DOHH2 (cell line): ENCODE data around the gene RSAD2.
A peak's percentile ranks its signal among the peaks of the same experiment; 100 is the strongest.

ENCODE experiments used
- CTCF ChIP-seq: fragments of 200-600 bp; sonication (generic); IDR thresholded peaks from one replicate; pipeline ENCODE4 v1.5.1; 2014; ENCODE audit warnings: antibody characterized with exemption, mild to moderate bottlenecking, low read depth, low read length; ENCODE audit not compliant: poor library complexity, severe bottlenecking
- EZH2phosphoT487 ChIP-seq: fragments of 200-600 bp; sonication (generic); IDR thresholded peaks from 2 replicates; pipeline ENCODE4 v1.6.1; 2017; ENCODE audit warnings: borderline replicate concordance, mild to moderate bottlenecking, antibody characterized with exemption, low read length, moderate library complexity, mixed read lengths

- TF ChIP-seq CTCF (peak; percentile 36), EZH2phosphoT487 (no peak)
Measured at GRCh38 chr2:6917071-6917760, 39.6 kb downstream of the RSAD2 start, which contains the start of gene RNF144A.
